CD8-positive, alpha-beta memory T cell (primary cell): Measurements from ENCODE around the gene PRSS12. TPM values are rescaled to one million over a fixed set of nuclear protein-coding genes. Genes with fewer than 3 reads are reported as not detected.

Experiments used
- CTCF ChIA-PET: fragments of 350-600 bp; sonication (Branson Sonifier 250); formaldehyde crosslinking; loops from one replicate; lab custom pipeline; 2021; ENCODE audit warnings: antibody characterized with exemption; lab: Charles Lee
- POLR2A ChIA-PET: fragments of 350-600 bp; sonication (Branson Sonifier 250); formaldehyde crosslinking; loops from one replicate; lab custom pipeline; 2021; ENCODE audit warnings: antibody characterized with exemption; lab: Charles Lee
- DNase-seq, 5 donors: peaks; one replicate each; pipeline versions ENCODE4 v3.0.0 to v3.0.0-alpha.2; 2020 to 2022; ENCODE audit warnings: mixed read lengths in 1 of 5
- H3K27ac ChIP-seq: one replicate; pipeline ENCODE4 v1.7.0; 2013; ENCODE audit warnings: low read depth, mild to moderate bottlenecking, low read length, moderate library complexity
- H3K27me3 ChIP-seq: 2 replicates; pipeline ENCODE4 v1.7.0; 2013; ENCODE audit warnings: low read length, mild to moderate bottlenecking; ENCODE audit not compliant: insufficient read depth, poor library complexity, severe bottlenecking
- H3K36me3 ChIP-seq: 2 replicates; pipeline ENCODE4 v1.7.0; 2013; ENCODE audit warnings: mild to moderate bottlenecking, low read length, moderate library complexity; ENCODE audit not compliant: insufficient read depth
- H3K4me1 ChIP-seq: 2 replicates; pipeline ENCODE4 v1.7.0; 2013; ENCODE audit warnings: mild to moderate bottlenecking, low read length, moderate library complexity; ENCODE audit not compliant: insufficient read depth
- H3K4me3 ChIP-seq: 2 replicates; pipeline ENCODE4 v1.7.0; 2013; ENCODE audit warnings: mild to moderate bottlenecking, low read length
- H3K9me3 ChIP-seq: 2 replicates; pipeline ENCODE4 v1.7.0; 2013; ENCODE audit warnings: mild to moderate bottlenecking, low read length
- H3K27ac Mint-ChIP-seq, 8 donors: one replicate each; pipeline ENCODE4 v1.8.0; 2020 to 2021; ENCODE audit warnings: mixed read lengths in 8 of 8, mild to moderate bottlenecking in 6 of 8, inconsistent platforms in 3 of 8, moderate library complexity in 3 of 8
- H3K27me3 Mint-ChIP-seq, 2 donors: one replicate each; pipeline ENCODE4 v1.8.0; 2020 to 2021; ENCODE audit warnings: mixed read lengths in 2 of 2, mild to moderate bottlenecking in 1 of 2, moderate library complexity in 1 of 2
- H3K36me3 Mint-ChIP-seq, 3 donors: one replicate each; pipeline ENCODE4 v1.8.0; 2020 to 2021; ENCODE audit warnings: mixed read lengths in 3 of 3, inconsistent platforms in 1 of 3, mild to moderate bottlenecking in 1 of 3
- H3K4me1 Mint-ChIP-seq, 3 donors: one replicate each; pipeline ENCODE4 v1.8.0; 2020 to 2021; ENCODE audit warnings: mixed read lengths in 3 of 3, inconsistent platforms in 1 of 3, mild to moderate bottlenecking in 1 of 3
- H3K4me3 Mint-ChIP-seq, 7 donors: one replicate each; pipeline ENCODE4 v1.8.0; 2020 to 2021; ENCODE audit warnings: mixed read lengths in 7 of 7, mild to moderate bottlenecking in 6 of 7, moderate library complexity in 4 of 7, inconsistent platforms in 2 of 7
- H3K9me3 Mint-ChIP-seq, 5 donors: one replicate each; pipeline ENCODE4 v1.8.0; 2020 to 2022; ENCODE audit warnings: mixed read lengths in 5 of 5, mild to moderate bottlenecking in 3 of 5, moderate library complexity in 2 of 5, inconsistent platforms in 1 of 5
- polyA plus RNA-seq: library from polyadenylated mRNA; unstranded; fragments of 300-500 nt; fragmentation: Illumina TruSeq; gene quantifications from one replicate; pipeline ENCODE4 v1.2.3, GENCODE V29; 2021
- total RNA-seq, 2 experiments: library from RNA; stranded (reverse); gene quantifications; one replicate each; pipeline ENCODE4 v1.2.3, GENCODE V29; 2021

Gene PRSS12
- total and polyA plus RNA-seq, 3 experiments from 2014 or later = not detected

- Histone ChIP-seq H3K27ac (no peak overlapping the region), H3K4me1 (no peaks in the 10 kb centered on the region), H3K4me3 (no peak overlapping the region), H3K36me3 (no peaks in the 10 kb centered on the region), H3K9me3 (no peaks in the 10 kb centered on the region), H3K27me3 (no peaks in the 10 kb centered on the region)
- Mint-ChIP-seq H3K27me3 (peaks cover 0 to 3% of the 10 kb centered on the region in 2 donors), H3K36me3 (no peaks in the 10 kb centered on the region), H3K27ac (no peak overlapping the region), H3K4me3 (no peak overlapping the region), H3K9me3 (peaks cover 0 to 2% (median 0%) of the 10 kb centered on the region in 5 donors), H3K4me1 (no peaks in the 10 kb centered on the region)
- ChIA-PET POLR2A (no interaction called here), CTCF (no interaction called here)
- no peak for DNase-seq
Observed at GRCh38 chr4:118254368-118254767, 98.4 kb downstream of the PRSS12 start.

DNA sequence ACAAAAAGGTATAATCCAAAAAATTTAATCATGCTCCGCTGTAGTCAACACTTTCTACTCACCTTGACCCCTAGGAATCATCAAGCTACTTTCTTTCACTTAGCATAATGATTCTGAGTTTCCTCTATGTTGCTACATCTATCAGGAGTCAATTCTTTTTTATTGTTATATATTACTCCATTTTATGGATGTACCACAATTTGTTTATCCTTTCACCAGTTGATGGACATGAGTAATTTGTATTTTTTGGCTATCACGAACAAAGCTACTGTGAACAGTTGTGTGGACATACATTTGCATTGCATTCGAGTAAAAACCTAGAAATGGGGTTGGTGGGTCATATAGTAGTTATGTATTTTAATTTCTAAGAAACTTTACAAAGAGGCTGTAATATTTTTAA lies 102.9 kb downstream of the PRSS12 start:
- no peak overlapping the region for H3K27ac ChIP-seq
- no peaks in the 10 kb centered on the region for H3K4me1 ChIP-seq
- H3K36me3 Mint-ChIP-seq = no peaks in the 10 kb centered on the region
- H3K36me3 ChIP-seq = no peaks in the 10 kb centered on the region
- H3K27me3 ChIP-seq = no peaks in the 10 kb centered on the region
- H3K4me1 Mint-ChIP-seq = peaks cover 0 to 5% (median 3%) of the 10 kb centered on the region in 3 donors
- POLR2A ChIA-PET = no interaction called here
- no peak overlapping the region for H3K4me3 ChIP-seq
- no peaks in the 10 kb centered on the region for H3K9me3 ChIP-seq
- H3K4me3 Mint-ChIP-seq = no peak overlapping the region
- no peak overlapping the region for H3K27ac Mint-ChIP-seq
- CTCF ChIA-PET = no interaction called here
- no peak for DNase-seq
- peaks cover 0 to 6% of the 10 kb centered on the region in 2 donors for H3K27me3 Mint-ChIP-seq
- peaks cover 0 to 2% (median 0%) of the 10 kb centered on the region in 5 donors for H3K9me3 Mint-ChIP-seq

DNA sequence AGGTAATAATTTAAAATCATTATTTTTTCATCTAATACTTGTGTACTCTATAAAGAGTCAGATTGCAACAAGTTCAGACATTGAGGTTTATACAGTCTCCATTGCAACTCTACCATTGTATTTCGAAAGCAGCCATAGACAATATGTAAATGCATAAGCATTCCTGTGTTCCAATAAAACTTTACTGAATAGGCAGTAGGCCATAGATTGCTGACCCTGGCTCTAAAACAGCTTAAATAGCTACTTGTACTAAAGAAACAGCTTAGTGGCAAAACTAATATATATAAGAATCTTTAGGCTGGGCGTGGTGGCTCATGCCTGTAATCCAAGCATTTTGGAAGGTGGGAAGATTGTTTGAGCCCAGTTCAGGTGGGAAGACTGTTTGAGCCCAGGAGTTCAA lies 115.3 kb downstream of the PRSS12 start:
- H3K9me3 Mint-ChIP-seq = no peaks in the 10 kb centered on the region
- no peak for DNase-seq
- H3K27ac Mint-ChIP-seq = no peak overlapping the region
- peaks cover 0 to 12% of the 10 kb centered on the region in 2 donors for H3K27me3 Mint-ChIP-seq
- no peaks in the 10 kb centered on the region for H3K4me1 Mint-ChIP-seq
- H3K36me3 Mint-ChIP-seq = no peaks in the 10 kb centered on the region
- Histone ChIP-seq H3K4me1 (no peaks in the 10 kb centered on the region), H3K9me3 (no peaks in the 10 kb centered on the region), H3K36me3 (no peaks in the 10 kb centered on the region), H3K4me3 (no peak overlapping the region), H3K27ac (no peak overlapping the region), H3K27me3 (no peaks in the 10 kb centered on the region)
- POLR2A ChIA-PET = no interaction called here
- CTCF ChIA-PET = no interaction called here
- H3K4me3 Mint-ChIP-seq = no peak overlapping the region

DNA sequence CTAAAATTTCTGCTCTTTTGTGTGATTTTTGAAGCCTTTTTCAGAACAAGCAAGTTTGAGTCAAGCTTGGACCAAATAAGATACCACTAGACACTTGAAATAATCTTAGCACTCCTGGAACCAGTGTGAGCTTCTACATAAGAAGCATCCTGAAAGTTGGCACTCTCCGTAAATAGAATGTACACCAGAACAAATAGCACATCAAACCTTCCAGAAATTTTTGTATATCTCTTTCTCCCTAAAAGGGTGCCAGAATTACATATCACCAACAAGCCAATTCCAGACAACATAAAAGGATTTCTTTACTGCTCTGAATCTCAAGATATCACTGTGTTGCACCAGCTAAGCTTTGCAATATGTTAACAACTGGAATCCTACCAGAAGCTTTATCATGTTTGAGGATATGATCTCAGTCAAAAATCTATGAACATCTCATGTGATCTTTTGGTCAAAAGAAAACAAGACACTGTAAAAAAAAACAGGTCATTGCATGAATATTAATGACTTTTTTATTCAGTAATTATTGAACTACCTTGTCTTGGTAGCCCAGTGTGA lies 117.2 kb downstream of the PRSS12 start:
- Mint-ChIP-seq H3K9me3 (no peaks in the 10 kb centered on the region), H3K4me3 (no peak overlapping the region), H3K36me3 (no peaks in the 10 kb centered on the region), H3K27ac (no peak overlapping the region), H3K27me3 (peaks cover 0 to 12% of the 10 kb centered on the region in 2 donors), H3K4me1 (no peaks in the 10 kb centered on the region)
- ChIA-PET CTCF (interaction anchor here (1.7 kb wide), 1 partner anchor 16 kb away, joined by 5 read pairs; no protein-coding TSS in a partner anchor), POLR2A (no interaction called here)
- Histone ChIP-seq H3K27me3 (no peaks in the 10 kb centered on the region), H3K27ac (no peak overlapping the region), H3K4me3 (no peak overlapping the region), H3K9me3 (no peaks in the 10 kb centered on the region), H3K4me1 (no peaks in the 10 kb centered on the region), H3K36me3 (no peaks in the 10 kb centered on the region)
- DNase-seq = no peak
